ENCODE results near the gene RILPL2. TPM values are rescaled to one million over a fixed set of nuclear protein-coding genes. Genes with fewer than 3 reads are reported as not detected.

RILPL2 gene
- total RNA-seq, 1 donor from 2014 or later = 1.4 TPM

DNA sequence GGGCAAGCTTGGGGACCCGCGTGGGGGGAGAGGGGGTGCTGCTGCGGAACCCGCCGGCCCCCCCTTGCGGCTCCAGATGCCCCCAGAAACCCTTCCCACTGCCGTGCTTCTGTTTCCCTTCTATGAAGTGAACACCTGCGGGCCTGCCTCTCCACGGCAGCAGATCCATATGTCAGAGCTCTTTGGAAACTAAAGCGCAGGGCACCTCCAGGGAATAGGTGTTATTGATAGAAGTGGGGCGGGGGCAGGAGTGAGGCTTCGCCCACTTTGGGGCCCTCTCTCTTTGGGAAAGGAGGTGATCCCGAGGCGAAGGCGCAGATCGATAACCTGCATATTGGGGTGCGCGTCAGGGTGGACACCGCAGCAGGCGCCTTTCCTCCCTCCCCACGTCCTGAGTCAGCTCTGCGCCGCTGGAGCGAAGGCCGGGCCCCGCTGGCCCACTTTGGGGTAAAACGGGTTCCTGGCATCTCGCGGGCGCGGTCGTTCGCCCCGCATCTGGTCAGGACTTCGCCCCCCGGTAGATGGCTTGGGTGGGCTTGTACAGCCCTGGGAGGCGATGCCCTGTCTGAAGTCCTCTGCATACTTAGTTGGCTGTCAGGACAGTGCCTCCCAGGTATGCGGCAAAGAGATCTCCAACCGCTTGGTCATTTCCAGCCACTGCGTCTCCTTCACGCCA is 52.0 kb downstream of the RILPL2 start:
- Histone ChIP-seq H3K4me3 (ENCODE audit: insufficient read depth, low read depth, low read length) (peak overlapping the region; percentile 85), H3K27me3 (ENCODE audit: insufficient read depth, low read length) (no peaks in the 10 kb centered on the region), H3K4me2 (ENCODE audit: low read length) (peak overlapping the region; percentile 97), H3K9me3 (ENCODE audit: insufficient read depth, low read depth, low read length) (no peaks in the 10 kb centered on the region), H4K20me1 (ENCODE audit: insufficient read depth, low read length) (no peaks in the 10 kb centered on the region), H3K27ac (ENCODE audit: low read depth, low read length) (peak overlapping the region; percentile 65), H2AFZ (ENCODE audit: low read depth, low read length) (peak overlapping the region; percentile 86), H3K36me3 (ENCODE audit: insufficient read depth, low read length) (no peaks in the 10 kb centered on the region), H3K9ac (ENCODE audit: low read length) (peak overlapping the region; percentile 81), H3K4me1 (ENCODE audit: insufficient read depth, low read length) (peaks cover 19% of the 10 kb centered on the region), H3K79me2 (ENCODE audit: insufficient read depth, low read length) (peaks cover 37% of the 10 kb centered on the region)
- H3K36me3 Mint-ChIP-seq (ENCODE audit: low read depth, unreplicated experiment) = no peaks in the 10 kb centered on the region
- FAIRE-seq (no peak), DNase-seq (ENCODE audit: low read depth) (no peak)
- no peaks in the 10 kb centered on the region for H3K27me3 Mint-ChIP-seq (ENCODE audit: low read depth, unreplicated experiment)
- peak overlapping the region; percentile 92 for H3K4me3 Mint-ChIP-seq (ENCODE audit: unreplicated experiment)
- H3K4me1 Mint-ChIP-seq (ENCODE audit: low read depth, unreplicated experiment) = no peaks in the 10 kb centered on the region
- TF ChIP-seq, protein P1, sequence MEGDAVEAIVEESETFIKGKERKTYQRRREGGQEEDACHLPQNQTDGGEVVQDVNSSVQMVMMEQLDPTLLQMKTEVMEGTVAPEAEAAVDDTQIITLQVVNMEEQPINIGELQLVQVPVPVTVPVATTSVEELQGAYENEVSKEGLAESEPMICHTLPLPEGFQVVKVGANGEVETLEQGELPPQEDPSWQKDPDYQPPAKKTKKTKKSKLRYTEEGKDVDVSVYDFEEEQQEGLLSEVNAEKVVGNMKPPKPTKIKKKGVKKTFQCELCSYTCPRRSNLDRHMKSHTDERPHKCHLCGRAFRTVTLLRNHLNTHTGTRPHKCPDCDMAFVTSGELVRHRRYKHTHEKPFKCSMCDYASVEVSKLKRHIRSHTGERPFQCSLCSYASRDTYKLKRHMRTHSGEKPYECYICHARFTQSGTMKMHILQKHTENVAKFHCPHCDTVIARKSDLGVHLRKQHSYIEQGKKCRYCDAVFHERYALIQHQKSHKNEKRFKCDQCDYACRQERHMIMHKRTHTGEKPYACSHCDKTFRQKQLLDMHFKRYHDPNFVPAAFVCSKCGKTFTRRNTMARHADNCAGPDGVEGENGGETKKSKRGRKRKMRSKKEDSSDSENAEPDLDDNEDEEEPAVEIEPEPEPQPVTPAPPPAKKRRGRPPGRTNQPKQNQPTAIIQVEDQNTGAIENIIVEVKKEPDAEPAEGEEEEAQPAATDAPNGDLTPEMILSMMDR (IDR thresholded peaks at IDR 0.05; ENCODE audit: insufficient read depth, low read depth, low read length) = no peak
- no peak for TF ChIP-seq EZH2 (IDR thresholded peaks at IDR 0.05; ENCODE audit: insufficient read depth, low read length)
- H3K9me3 Mint-ChIP-seq (ENCODE audit: unreplicated experiment) = no peaks in the 10 kb centered on the region
- H3K27ac Mint-ChIP-seq (ENCODE audit: unreplicated experiment) = peak overlapping the region; percentile 47

DNA sequence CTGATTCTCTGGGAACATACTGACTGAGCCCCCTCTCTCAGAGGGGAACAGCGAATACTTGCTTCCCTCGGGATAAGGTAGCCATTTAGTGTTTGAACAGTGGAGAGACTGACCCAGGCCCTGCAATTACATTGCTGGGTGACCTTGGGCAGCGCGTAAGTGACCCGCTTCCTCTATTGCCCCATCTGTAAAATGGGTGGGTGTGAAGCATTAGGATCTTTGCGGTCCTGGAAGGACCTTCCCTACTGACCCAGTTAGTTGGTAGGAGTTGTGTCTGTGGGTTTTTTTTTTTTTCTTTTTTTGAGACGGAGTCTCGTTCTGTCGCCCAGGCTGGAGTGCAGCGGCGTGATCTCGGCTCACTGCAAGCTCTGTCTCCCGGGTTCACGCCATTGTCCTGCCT is 53.8 kb downstream of the RILPL2 start:
- H3K4me3 Mint-ChIP-seq (ENCODE audit: unreplicated experiment) = peak overlapping the region; percentile 92
- FAIRE-seq = no peak

More for the DNA sequence above, 53.8 kb downstream of the RILPL2 start:
- TF ChIP-seq, protein P1 (IDR thresholded peaks at IDR 0.05; ENCODE audit: insufficient read depth, low read depth, low read length) = no peak
- TF ChIP-seq EZH2 (IDR thresholded peaks at IDR 0.05; ENCODE audit: insufficient read depth, low read length) = no peak
- Histone ChIP-seq H3K27ac (ENCODE audit: low read depth, low read length) (no peak overlapping the region), H2AFZ (ENCODE audit: low read depth, low read length) (no peak overlapping the region), H4K20me1 (ENCODE audit: insufficient read depth, low read length) (no peaks in the 10 kb centered on the region), H3K4me3 (ENCODE audit: insufficient read depth, low read depth, low read length) (no peak overlapping the region), H3K4me2 (ENCODE audit: low read length) (no peak overlapping the region), H3K4me1 (ENCODE audit: insufficient read depth, low read length) (peaks cover 11% of the 10 kb centered on the region), H3K79me2 (ENCODE audit: insufficient read depth, low read length) (peaks cover 28% of the 10 kb centered on the region), H3K9me3 (ENCODE audit: insufficient read depth, low read depth, low read length) (no peaks in the 10 kb centered on the region), H3K9ac (ENCODE audit: low read length) (no peak overlapping the region), H3K27me3 (ENCODE audit: insufficient read depth, low read length) (no peaks in the 10 kb centered on the region), H3K36me3 (ENCODE audit: insufficient read depth, low read length) (no peaks in the 10 kb centered on the region)
- Mint-ChIP-seq H3K36me3 (ENCODE audit: low read depth, unreplicated experiment) (no peaks in the 10 kb centered on the region), H3K9me3 (ENCODE audit: unreplicated experiment) (no peaks in the 10 kb centered on the region), H3K27me3 (ENCODE audit: low read depth, unreplicated experiment) (no peaks in the 10 kb centered on the region), H3K4me1 (ENCODE audit: low read depth, unreplicated experiment) (no peaks in the 10 kb centered on the region), H3K27ac (ENCODE audit: unreplicated experiment) (no peak overlapping the region)
- no peak for DNase-seq (ENCODE audit: low read depth)

Data from astrocyte (in vitro differentiated cells and primary cell).